K562 (cell line): ENCODE data around the gene YBX2. TPM values are rescaled to one million over a fixed set of nuclear protein-coding genes. Genes with fewer than 3 reads are reported as not detected.
A peak's percentile ranks its signal among the peaks of the same experiment; 100 is the strongest.

Experiments
- ARID2 ChIP-seq: fragments of 450-650 bp; IDR thresholded peaks from 2 replicates; pipeline ENCODE4 v1.6.1; 2017; ENCODE audit warnings: antibody characterized with exemption, mild to moderate bottlenecking
- ATF1 ChIP-seq, 2 experiments: fragments of 450-650 bp in 1 of 2; IDR thresholded peaks; 2 replicates each; pipeline ENCODE4 v1.6.1; 2016; ENCODE audit warnings: missing compliant biosample characterization in 1 of 2, missing genetic modification characterization in 1 of 2
- BMI1 ChIP-seq: fragments of 150-350 bp; IDR thresholded peaks from 2 replicates; pipeline ENCODE4 v1.6.1; 2014; ENCODE audit warnings: low read length
- E2F3 ChIP-seq: fragments of 250-450 bp; sonication (Bioruptor Pico); IDR thresholded peaks from 2 replicates; pipeline ENCODE4 v1.4.0; 2020; ENCODE audit warnings: mild to moderate bottlenecking
- FOXM1 ChIP-seq, 2 experiments: fragments of 450-650 bp in 1 of 2; sonication (generic) in 1 of 2; formaldehyde crosslinking in 1 of 2; IDR thresholded peaks; 2 replicates each; pipeline versions ENCODE4 v1.6.1 to v1.9.0; 2017 to 2022; ENCODE audit warnings: low read depth in 2 of 2, mild to moderate bottlenecking in 2 of 2, missing genetic modification reagents in 1 of 2, moderate library complexity in 1 of 2
- GTF2F1 ChIP-seq: IDR thresholded peaks from 2 replicates; pipeline ENCODE4 v1.6.1; 2011; ENCODE audit warnings: low read depth, low read length, improper control_type of control experiment
- HDAC6 ChIP-seq: IDR thresholded peaks from 2 replicates; pipeline ENCODE4 v1.6.1; 2012; ENCODE audit warnings: low read depth, mild to moderate bottlenecking, control low read depth, inconsistent platforms, low read length, moderate library complexity
- JUND ChIP-seq, 2 experiments: IDR thresholded peaks; 2 replicates in 1 of 2; 3 replicates in 1 of 2; pipeline ENCODE4 v1.6.1; 2011; ENCODE audit warnings: borderline replicate concordance in 2 of 2, low read depth in 2 of 2, low read length in 2 of 2, improper control_type of control experiment in 1 of 2, missing biosample characterization in 1 of 2, missing genetic modification characterization in 1 of 2, missing genetic modification reagents in 1 of 2
- NCOA1 ChIP-seq: fragments of 450-650 bp; IDR thresholded peaks from 2 replicates; pipeline ENCODE4 v1.6.1; 2016; ENCODE audit warnings: low read depth
- NFIC ChIP-seq: fragments of 450-650 bp; IDR thresholded peaks from 2 replicates; pipeline ENCODE4 v1.6.1; 2017; ENCODE audit warnings: mild to moderate bottlenecking, inconsistent platforms
- NFYB ChIP-seq: IDR thresholded peaks from 2 replicates; pipeline ENCODE4 v1.6.1; 2011; ENCODE audit warnings: mild to moderate bottlenecking, moderate library complexity; ENCODE audit not compliant: insufficient read length; ENCODE audit errors: extremely low read depth
- POLR2AphosphoS2 ChIP-seq: IDR thresholded peaks from 2 replicates; pipeline ENCODE4 v1.6.1; 2012; ENCODE audit warnings: low read length, improper control_type of control experiment
- TCFL5 ChIP-seq: fragments of 250-450 bp; sonication (Bioruptor Pico); conservative IDR thresholded peaks from 2 replicates; pipeline ENCODE4 v1.6.1; 2021; ENCODE audit warnings: mild to moderate bottlenecking, moderate library complexity, matching md5 sums
- THRAP3 ChIP-seq: fragments of 450-650 bp; IDR thresholded peaks from 2 replicates; pipeline ENCODE4 v1.6.1; 2016; ENCODE audit warnings: mild to moderate bottlenecking, inconsistent platforms, borderline replicate concordance
- YY1 ChIP-seq, 3 experiments: IDR thresholded peaks; 2 replicates each; pipeline ENCODE4 v1.6.1; 2011; ENCODE audit warnings: low read length in 2 of 3, mild to moderate bottlenecking in 2 of 3, moderate library complexity in 2 of 3, borderline replicate concordance in 1 of 3, control low read depth in 1 of 3, low read depth in 1 of 3; ENCODE audit not compliant: insufficient read depth in 3 of 3, insufficient replicate concordance in 2 of 3, control insufficient read depth in 1 of 3, insufficient read length in 1 of 3; ENCODE audit errors: extremely low read depth in 1 of 3
- ZC3H4 ChIP-seq: sonication (generic); formaldehyde crosslinking; IDR thresholded peaks from 2 replicates; pipeline ENCODE4 v1.9.0; 2021; ENCODE audit warnings: missing genetic modification reagents, borderline replicate concordance
- ZNF280B ChIP-seq: fragments of 250-450 bp; sonication (Bioruptor Pico); IDR thresholded peaks from 2 replicates; pipeline ENCODE4 v1.5.1; 2021; ENCODE audit warnings: mild to moderate bottlenecking
- ZNF511 ChIP-seq: sonication (generic); formaldehyde crosslinking; IDR thresholded peaks from 2 replicates; pipeline ENCODE4 v1.8.0; 2022; ENCODE audit warnings: mild to moderate bottlenecking, missing genetic modification reagents
- ZNF639 ChIP-seq, 2 experiments: fragments of 200-800 bp in 1 of 2; sonication (Bioruptor generic) in 1 of 2; sonication (generic) in 1 of 2; formaldehyde crosslinking in 1 of 2; IDR thresholded peaks in 1 of 2; conservative IDR thresholded peaks in 1 of 2; 2 replicates each; pipeline versions ENCODE4 v1.5.0 to v1.6.1; 2016 to 2020; ENCODE audit warnings: missing compliant biosample characterization in 1 of 2, missing genetic modification characterization in 1 of 2, missing genetic modification reagents in 1 of 2
- ZNF668 ChIP-seq: fragments of 250-450 bp; sonication (Bioruptor Pico); IDR thresholded peaks from 2 replicates; pipeline ENCODE4 v1.8.0; 2022; ENCODE audit warnings: mild to moderate bottlenecking, inconsistent platforms
- polyA plus RNA-seq, 8 experiments: library from polyadenylated mRNA; depleted of rRNA in 4 of 8; stranded (reverse) in 5 of 8; unstranded in 3 of 8; fragments of >200 nt; fragmentation: Nextera tagmentation in 2 of 8; fragmentation: Illumina TruSeq in 1 of 8; extraction: Ambion mirVana in 2 of 8; extraction: Trizol in 1 of 8; gene quantifications; 2 replicates each; pipeline versions ENCODE4 v1.2.1 to v1.2.3, GENCODE V29; 2011 to 2014; ENCODE audit warnings: inconsistent platforms in 1 of 8, missing spikeins in 1 of 8
- total RNA-seq, 7 experiments: library from RNA; depleted of rRNA in 6 of 7; stranded (reverse); fragments of >200 nt in 6 of 7; fragmentation: Illumina TruSeq in 2 of 7; extraction: Trizol in 2 of 7; gene quantifications; 2 replicates each; pipeline versions ENCODE4 v1.2.1 to v1.2.3, GENCODE V29; 2011 to 2021; ENCODE audit warnings: low replicate concordance in 1 of 7

YBX2 gene
- total and polyA plus RNA-seq, 9 of the 15 experiments (the other 6 are each of a cell fraction or from before 2014, with no cell fraction given) = 0.03 to 0.59 (median 0.27) TPM; not detected in 6

- TF ChIP-seq ZNF511 = no peak
- no peak for TF ChIP-seq ZC3H4 (CRISPR knock-in tag)
- TF ChIP-seq ZNF639 (CRISPR knock-in tag; conservative IDR thresholded peaks at IDR 0.05 in 1 of 2, IDR thresholded peaks at IDR 0.05 in 1 of 2) = peak in 1 of 2 experiments; percentile 83; a peak in 2 of 4 replicates
- TF ChIP-seq E2F3 (CRISPR knock-in tag) = 0 out of 2 replicates have a peak, but pooled peaks have one; percentile 46
- no peak for TF ChIP-seq NFYB
- TF ChIP-seq ZNF668 (CRISPR knock-in tag) = no peak
- TF ChIP-seq THRAP3 = no peak
- TF ChIP-seq FOXM1 (IDR thresholded peaks at IDR 0.05; ENCODE audit: low read depth) = no peak
- no peak for TF ChIP-seq FOXM1 (CRISPR knock-in tag; IDR thresholded peaks at IDR 0.05; ENCODE audit: low read depth)
- TF ChIP-seq HDAC6 = no peak
- peak in 2 of 3 experiments; percentile 63 to 78 for TF ChIP-seq YY1 (IDR thresholded peaks at IDR 0.05; ENCODE audit: borderline replicate concordance in 1 of 3, control insufficient read depth in 1 of 3, extremely low read depth in 1 of 3, insufficient read depth in 3 of 3, insufficient read length in 1 of 3, insufficient replicate concordance in 2 of 3, low read depth in 1 of 3, low read length in 2 of 3)
- TF ChIP-seq NCOA1 = no peak
- TF ChIP-seq BMI1 = no peak
- peak; percentile 51 for TF ChIP-seq NFIC
- TF ChIP-seq POLR2AphosphoS2 = no peak
- no peak for TF ChIP-seq TCFL5 (CRISPR knock-in tag)
- no peak; the same call in 1 of the 2 replicates for TF ChIP-seq GTF2F1
- TF ChIP-seq ZNF280B (CRISPR knock-in tag) = no peak
- TF ChIP-seq ATF1 (CRISPR knock-in tag; IDR thresholded peaks at IDR 0.05) = peak; percentile 87
- peak; percentile 99 for TF ChIP-seq ATF1 (tag; IDR thresholded peaks at IDR 0.05)
- TF ChIP-seq JUND (IDR thresholded peaks at IDR 0.05; ENCODE audit: borderline replicate concordance, low read depth, low read length) = peak; percentile 84
- TF ChIP-seq JUND (tag; IDR thresholded peaks at IDR 0.05; ENCODE audit: borderline replicate concordance, low read depth, low read length) = peak; percentile 69; the same call in 2 of the 3 replicates
- TF ChIP-seq ARID2 = no peak
Measured at GRCh38 chr17:7252176-7253043, 42.0 kb downstream of the YBX2 start, which contains the start of gene ELP5 (continued).
